Sigmoid colon (tissue), 7 donors: ENCODE measurements around the gene HINT2. TPM values are rescaled to one million over a fixed set of nuclear protein-coding genes. Genes with fewer than 3 reads are reported as not detected.

Source experiments
- DNase-seq: peaks from one replicate; pipeline ENCODE4 v3.0.0-alpha.2; 2019
- H3K27ac ChIP-seq, 4 donors: fragments of 200-600 bp; sonication (generic); one replicate each; pipeline ENCODE4 v1.5.1; 2016 to 2019; ENCODE audit warnings: mild to moderate bottlenecking in 1 of 4
- H3K27me3 ChIP-seq, 3 donors: fragments of 200-600 bp; sonication (generic); one replicate each; pipeline ENCODE4 v1.5.1; 2019; ENCODE audit warnings: mild to moderate bottlenecking in 1 of 3
- H3K36me3 ChIP-seq, 4 donors: fragments of 200-600 bp; sonication (generic); one replicate each; pipeline ENCODE4 v1.5.1; 2016 to 2019
- H3K4me1 ChIP-seq, 4 donors: fragments of 200-600 bp; sonication (generic); one replicate each; pipeline ENCODE4 v1.5.1; 2017 to 2019
- H3K4me3 ChIP-seq, 4 donors: fragments of 200-600 bp; sonication (generic); one replicate each; pipeline ENCODE4 v1.5.1; 2017 to 2019; ENCODE audit warnings: mild to moderate bottlenecking in 2 of 4, moderate library complexity in 1 of 4
- H3K9me3 ChIP-seq, 4 donors: fragments of 200-600 bp in 3 of 4; sonication (generic) in 3 of 4; one replicate each; pipeline versions ENCODE4 v1.5.1 to v1.6.1; 2013 to 2019
- EP300 ChIP-seq, 4 donors: sonication (generic); formaldehyde crosslinking; IDR thresholded peaks; one replicate each; pipeline ENCODE4 v1.6.1; 2017; ENCODE audit warnings: antibody characterized with exemption in 4 of 4
- POLR2A ChIP-seq, 2 donors: fragments of 450-650 bp; IDR thresholded peaks; one replicate each; pipeline ENCODE4 v1.6.1; 2016; ENCODE audit warnings: antibody characterized with exemption in 2 of 2, mild to moderate bottlenecking in 2 of 2, moderate library complexity in 2 of 2
- POLR2AphosphoS5 ChIP-seq, 4 donors: sonication (generic); formaldehyde crosslinking; IDR thresholded peaks; one replicate each; pipeline ENCODE4 v1.6.1; 2017; ENCODE audit warnings: antibody characterized with exemption in 4 of 4
- WGBS, 2 donors: extraction: QIAGEN DNeasy Blood & Tissue Kit; methylation state at CpG; one replicate each; pipeline ENCODE4 v1.1.7; 2013; 5-methylcytosine and 5-hydroxymethylcytosine counted together
- intact Hi-C: fragments of 100-400 bp; cut with DNase I; formaldehyde crosslinking; loops from one replicate; pipeline ENCODE4 v1.15.1; 2023
- polyA plus RNA-seq, 3 donors: library from polyadenylated mRNA; stranded (reverse); fragments of 200-250 nt; gene quantifications; one replicate each; pipeline ENCODE4 v1.2.3, GENCODE V29; 2013
- total RNA-seq, 4 donors: library from RNA; depleted of rRNA; stranded (reverse); fragments of >200 nt; gene quantifications; one replicate each; pipeline ENCODE4 v1.1.0, GENCODE V29; 2016
- TF ChIP-seq, protein P1 (sequence below), 4 experiments: fragments of 450-650 bp in 3 of 4; fragments of 200-600 bp in 1 of 4; IDR thresholded peaks; one replicate each; pipeline ENCODE4 v1.5.1; 2016 to 2019; ENCODE audit warnings: antibody characterized with exemption in 4 of 4, mild to moderate bottlenecking in 3 of 4, moderate library complexity in 2 of 4
- donor health status: healthy with polysubstance abuse.
- donor health status: Bipolar disorder and iron deficiency.
- donor health status: healthy.

Gene HINT2
- total and polyA plus RNA-seq, 7 donors = 23.5 to 125 (median 42.8) TPM

DNA sequence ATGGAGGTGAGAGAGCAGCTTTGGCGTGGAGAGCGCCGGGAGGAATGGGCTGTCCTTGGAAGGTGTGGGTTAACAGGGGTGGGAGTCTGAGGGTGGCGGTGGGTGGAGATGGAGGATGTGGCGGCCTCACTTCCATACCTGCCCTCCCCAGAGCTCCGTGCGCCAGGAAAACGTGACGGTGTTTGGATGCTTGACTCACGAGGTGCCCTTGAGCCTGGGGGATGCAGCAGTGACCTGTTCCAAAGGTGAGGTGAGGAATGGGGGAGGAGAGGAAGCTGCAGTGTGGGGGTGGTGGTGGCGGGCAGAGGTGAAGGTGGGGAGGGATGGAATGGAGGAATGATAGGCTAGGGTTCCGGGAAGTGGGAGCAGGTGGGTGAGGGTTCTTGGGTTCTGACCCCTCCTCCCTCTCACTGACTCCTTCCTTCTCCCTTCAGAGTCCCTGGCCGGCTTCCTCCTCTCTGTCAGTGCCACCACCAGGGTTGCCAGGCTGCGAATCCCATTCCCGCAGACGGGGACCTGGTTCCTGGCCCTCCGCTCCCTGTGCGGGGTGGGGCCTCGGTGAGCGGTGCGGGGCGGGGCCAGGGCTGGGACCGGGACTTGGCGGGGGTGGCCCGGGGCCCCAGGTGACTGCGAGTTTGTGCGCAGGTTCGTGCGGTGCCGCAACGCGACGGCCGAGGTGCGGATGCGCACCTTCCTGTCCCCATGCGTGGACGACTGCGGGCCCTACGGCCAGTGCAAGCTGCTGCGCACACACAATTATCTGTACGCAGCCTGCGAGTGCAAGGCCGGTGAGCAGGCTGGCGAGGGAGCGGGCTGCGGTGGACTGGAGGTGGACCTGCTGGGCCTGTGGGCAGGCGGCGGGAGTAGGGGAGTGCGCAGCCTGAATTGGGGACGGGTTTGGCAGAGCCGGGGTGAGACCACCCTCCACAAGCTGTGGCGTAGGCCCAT is 31.3 kb upstream of the HINT2 start:
- Histone ChIP-seq H3K9me3 (no peaks in the 10 kb centered on the region), H3K27ac (peak overlapping the region in 3 of 4 donors; percentile 73 to 84 (median 81)), H3K27me3 (no peaks in the 10 kb centered on the region), H3K4me3 (no peak overlapping the region), H3K4me1 (peaks cover 0 to 53% (median 41%) of the 10 kb centered on the region in 4 donors), H3K36me3 (peaks cover 0 to 12% (median 2%) of the 10 kb centered on the region in 4 donors)
- no peak for TF ChIP-seq POLR2AphosphoS5 (IDR thresholded peaks at IDR 0.05)
- TF ChIP-seq, protein P1, sequence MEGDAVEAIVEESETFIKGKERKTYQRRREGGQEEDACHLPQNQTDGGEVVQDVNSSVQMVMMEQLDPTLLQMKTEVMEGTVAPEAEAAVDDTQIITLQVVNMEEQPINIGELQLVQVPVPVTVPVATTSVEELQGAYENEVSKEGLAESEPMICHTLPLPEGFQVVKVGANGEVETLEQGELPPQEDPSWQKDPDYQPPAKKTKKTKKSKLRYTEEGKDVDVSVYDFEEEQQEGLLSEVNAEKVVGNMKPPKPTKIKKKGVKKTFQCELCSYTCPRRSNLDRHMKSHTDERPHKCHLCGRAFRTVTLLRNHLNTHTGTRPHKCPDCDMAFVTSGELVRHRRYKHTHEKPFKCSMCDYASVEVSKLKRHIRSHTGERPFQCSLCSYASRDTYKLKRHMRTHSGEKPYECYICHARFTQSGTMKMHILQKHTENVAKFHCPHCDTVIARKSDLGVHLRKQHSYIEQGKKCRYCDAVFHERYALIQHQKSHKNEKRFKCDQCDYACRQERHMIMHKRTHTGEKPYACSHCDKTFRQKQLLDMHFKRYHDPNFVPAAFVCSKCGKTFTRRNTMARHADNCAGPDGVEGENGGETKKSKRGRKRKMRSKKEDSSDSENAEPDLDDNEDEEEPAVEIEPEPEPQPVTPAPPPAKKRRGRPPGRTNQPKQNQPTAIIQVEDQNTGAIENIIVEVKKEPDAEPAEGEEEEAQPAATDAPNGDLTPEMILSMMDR (IDR thresholded peaks at IDR 0.05) = no peak
- no peak for TF ChIP-seq POLR2A (IDR thresholded peaks at IDR 0.05)
- TF ChIP-seq EP300 (IDR thresholded peaks at IDR 0.05) = no peak
- peak; percentile 60 for DNase-seq
- WGBS, 2 donors = 63 to 84% methylated on average over 53 of the region's 53 CpGs
- intact Hi-C loops = no loop called here

DNA sequence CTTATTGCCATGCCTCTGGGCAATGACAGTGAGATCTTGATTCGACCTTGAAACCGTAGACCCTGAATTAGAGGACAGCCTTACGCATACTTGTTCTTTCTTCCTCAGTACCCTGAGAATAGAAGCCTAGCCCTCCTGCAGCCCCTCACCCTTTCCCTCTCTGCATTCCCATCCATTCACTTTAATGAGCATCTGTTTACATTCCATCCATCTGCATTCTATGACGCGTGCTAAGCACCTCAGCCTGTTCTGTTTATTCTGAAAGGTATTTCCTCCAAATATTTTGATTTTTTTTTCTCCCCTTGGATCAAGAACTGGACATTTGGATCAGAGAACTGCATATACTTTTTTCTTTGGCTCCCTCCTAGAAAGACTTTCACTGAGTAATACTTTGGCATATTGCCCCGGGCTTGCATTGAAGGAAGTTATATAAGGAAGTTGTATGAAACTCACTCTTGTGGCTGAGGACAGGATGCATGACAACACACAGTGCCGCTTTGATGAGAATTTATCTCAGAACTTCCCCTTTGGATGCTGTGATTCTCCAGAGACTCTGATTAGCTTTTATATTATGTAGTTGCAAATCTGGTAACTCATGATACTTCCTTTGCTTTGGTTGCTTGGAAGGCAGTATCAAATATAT is 29.9 kb upstream of the HINT2 start:
- WGBS, 2 donors = 34% methylated on average over 7 of the region's 7 CpGs

DNA sequence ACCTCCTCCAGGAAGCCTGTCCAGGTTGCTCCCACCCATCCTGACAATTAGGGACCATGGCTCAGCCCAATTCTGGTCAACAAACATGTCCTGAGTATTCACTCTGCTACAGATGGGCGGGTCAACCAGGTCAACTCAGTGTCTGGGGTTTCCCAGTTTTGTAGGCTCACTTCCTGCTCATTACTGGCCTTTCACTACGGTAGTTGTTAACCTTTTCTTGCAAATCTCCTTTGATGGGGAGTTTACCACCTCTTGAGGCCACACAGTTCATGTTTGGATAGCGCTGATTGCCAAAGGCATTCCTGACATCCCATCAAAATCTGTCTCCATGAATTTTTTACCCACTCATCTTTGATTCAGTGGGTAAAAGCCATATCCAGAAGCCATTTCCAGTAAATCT is 28.0 kb upstream of the HINT2 start:
- no peak for DNase-seq
- Histone ChIP-seq H3K4me1 (peaks cover 0 to 42% (median 32%) of the 10 kb centered on the region in 4 donors), H3K4me3 (no peak overlapping the region), H3K9me3 (no peaks in the 10 kb centered on the region), H3K36me3 (peaks cover 0 to 12% (median 2%) of the 10 kb centered on the region in 4 donors), H3K27me3 (no peaks in the 10 kb centered on the region), H3K27ac (no peak overlapping the region)
- WGBS, 2 donors = 67 to 69% methylated on average over 3 of the region's 3 CpGs
- TF ChIP-seq POLR2AphosphoS5 (IDR thresholded peaks at IDR 0.05) (no peak), EP300 (IDR thresholded peaks at IDR 0.05) (no peak), POLR2A (IDR thresholded peaks at IDR 0.05) (no peak)
- TF ChIP-seq, protein P1 (IDR thresholded peaks at IDR 0.05) = no peak
- intact Hi-C loops = no loop called here

More for the DNA sequence above, 29.9 kb upstream of the HINT2 start:
- Histone ChIP-seq H3K9me3 (no peaks in the 10 kb centered on the region), H3K36me3 (peaks cover 0 to 12% (median 2%) of the 10 kb centered on the region in 4 donors), H3K27ac (peak overlapping the region; percentile 57 to 84 (median 77)), H3K4me1 (peaks cover 0 to 53% (median 41%) of the 10 kb centered on the region in 4 donors), H3K4me3 (no peak overlapping the region), H3K27me3 (no peaks in the 10 kb centered on the region)
- TF ChIP-seq EP300 (IDR thresholded peaks at IDR 0.05) (no peak), POLR2AphosphoS5 (IDR thresholded peaks at IDR 0.05) (peak in 3 of 4 donors; percentile 23 to 45 (median 24))
- intact Hi-C loops = no loop called here
- DNase-seq = peak; percentile 70

DNA sequence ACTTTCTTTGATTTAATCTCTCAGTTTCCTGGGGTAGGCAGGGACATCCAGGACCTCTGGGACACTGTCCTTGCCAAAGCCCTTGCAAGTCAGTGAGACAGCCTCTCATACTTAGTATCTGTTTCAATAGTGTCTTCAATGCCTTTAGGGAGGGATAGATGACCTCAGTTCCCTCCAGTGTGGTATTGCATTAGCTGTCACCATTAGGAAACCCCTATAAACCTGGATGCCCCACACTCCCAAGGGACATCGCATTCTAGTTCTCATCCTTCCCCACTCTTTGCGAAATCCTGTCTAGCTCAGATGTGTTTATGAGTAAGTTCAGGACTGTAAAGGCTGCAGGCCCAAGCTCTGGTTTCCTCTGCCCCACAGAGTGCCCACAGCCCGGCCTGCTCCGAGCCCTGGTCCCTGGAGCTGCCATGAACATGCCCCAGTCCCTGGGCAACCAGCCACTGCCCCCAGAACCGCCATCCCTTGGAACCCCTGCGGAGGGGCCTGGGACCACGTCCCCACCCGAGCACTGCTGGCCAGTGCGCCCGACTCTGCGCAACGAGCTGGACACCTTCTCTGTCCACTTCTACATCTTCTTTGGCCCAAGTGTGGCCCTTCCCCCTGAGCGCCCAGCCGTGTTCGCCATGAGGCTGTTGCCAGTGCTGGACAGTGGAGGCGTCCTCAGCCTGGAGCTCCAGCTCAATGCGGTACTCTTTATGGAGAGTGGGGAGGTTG is 27.3 kb upstream of the HINT2 start:
- H3K27ac ChIP-seq = no peak overlapping the region
- H3K4me1 ChIP-seq = peaks cover 0 to 36% (median 28%) of the 10 kb centered on the region in 4 donors
- no peak overlapping the region for H3K4me3 ChIP-seq

More for the DNA sequence above, 27.3 kb upstream of the HINT2 start:
- Histone ChIP-seq H3K9me3 (no peaks in the 10 kb centered on the region), H3K36me3 (peaks cover 0 to 8% (median 2%) of the 10 kb centered on the region in 4 donors), H3K27me3 (no peaks in the 10 kb centered on the region)
- 94% methylated on average over 17 of the region's 17 CpGs for WGBS, 2 donors
- peak; percentile 57 for DNase-seq
- intact Hi-C loops = no loop called here
- TF ChIP-seq, protein P1 (IDR thresholded peaks at IDR 0.05) = no peak
- no peak for TF ChIP-seq POLR2A (IDR thresholded peaks at IDR 0.05)
- no peak for TF ChIP-seq EP300 (IDR thresholded peaks at IDR 0.05)
- TF ChIP-seq POLR2AphosphoS5 (IDR thresholded peaks at IDR 0.05) = no peak
